Stimulated activated naive CD8-positive, alpha-beta T cell treated with anti-CD3 and anti-CD28 coated beads, Interleukin-15, Interleukin-2, amounts not matched to agents 100 ng/mL and 50 ng/mL, for 24 hours (primary cell): ENCODE results near the gene NHLH1.

Source experiments
- H3K27ac Mint-ChIP-seq: one replicate; pipeline ENCODE4 v1.8.0; 2021; ENCODE audit warnings: mild to moderate bottlenecking, mixed read lengths
- H3K27me3 Mint-ChIP-seq: one replicate; pipeline ENCODE4 v1.8.0; 2021; ENCODE audit warnings: mixed read lengths
- H3K36me3 Mint-ChIP-seq: one replicate; pipeline ENCODE4 v1.8.0; 2021; ENCODE audit warnings: low read depth, mixed read lengths
- H3K4me1 Mint-ChIP-seq: one replicate; pipeline ENCODE4 v1.8.0; 2021; ENCODE audit warnings: low read depth, mixed read lengths
- H3K4me3 Mint-ChIP-seq: one replicate; pipeline ENCODE4 v1.8.0; 2021; ENCODE audit warnings: mild to moderate bottlenecking, mixed read lengths
- H3K9me3 Mint-ChIP-seq: one replicate; pipeline ENCODE4 v1.8.0; 2021; ENCODE audit warnings: mixed read lengths

Gene NHLH1

GRCh38 chr1:160366731-160367515 is at the start of gene NHLH1:
Gene NHLH1, plus strand, starts transcription at chr1:160367071. Its CDS starts 3,661 bp downstream, at chr1:160370732.
- Mint-ChIP-seq H3K4me1 (peaks cover 5% of the 10 kb centered on the region), H3K4me3 (no peak within 1 kb of the TSS), H3K27me3 (no peaks in the 10 kb centered on the region), H3K27ac (no peak within 1 kb of the TSS), H3K9me3 (no peaks in the 10 kb centered on the region), H3K36me3 (no peaks in the 10 kb centered on the region)

DNA sequence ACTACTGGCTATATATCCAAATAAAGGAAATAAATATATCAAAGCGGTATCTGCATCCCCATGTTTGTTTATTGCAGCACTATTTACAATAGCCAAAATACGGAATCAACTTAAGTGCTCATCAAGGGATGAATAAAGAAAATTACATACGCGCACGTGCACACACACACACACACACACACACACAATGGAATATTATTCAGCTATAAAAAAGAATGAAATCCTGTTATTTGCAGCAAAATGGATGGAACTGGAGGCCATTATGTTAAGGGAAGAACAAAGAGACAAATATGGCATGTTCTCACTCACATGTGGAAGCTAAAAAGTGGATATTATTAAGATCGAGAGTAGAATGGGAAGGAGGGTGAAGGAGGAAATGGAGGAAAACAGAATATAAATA is 44.0 kb upstream of the NHLH1 start:
- no peaks in the 10 kb centered on the region for H3K9me3 Mint-ChIP-seq
- peaks cover 75% of the 10 kb centered on the region for H3K36me3 Mint-ChIP-seq
- peaks cover 6% of the 10 kb centered on the region for H3K4me1 Mint-ChIP-seq
- no peak overlapping the region for H3K27ac Mint-ChIP-seq
- no peaks in the 10 kb centered on the region for H3K27me3 Mint-ChIP-seq
- no peak overlapping the region for H3K4me3 Mint-ChIP-seq

DNA sequence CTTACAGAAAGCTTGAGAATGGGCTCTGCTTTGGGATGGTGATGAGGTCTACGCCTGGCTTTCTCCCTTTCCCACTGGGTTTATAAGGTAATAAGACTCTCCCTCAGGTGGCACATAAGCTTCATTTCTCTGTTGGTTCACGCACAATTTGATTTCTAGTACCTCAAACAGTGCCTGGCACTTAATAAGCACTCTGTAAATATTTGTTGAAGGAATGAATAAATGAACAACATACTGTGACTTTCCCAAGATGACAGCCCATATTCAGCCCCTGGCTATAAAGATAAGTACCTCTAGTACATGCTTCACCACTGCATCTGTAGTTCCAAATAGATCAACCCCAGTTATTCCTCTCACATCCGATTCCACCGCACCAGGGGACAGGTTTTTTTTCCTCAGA is 41.6 kb upstream of the NHLH1 start:
- peaks cover 74% of the 10 kb centered on the region for H3K36me3 Mint-ChIP-seq
- H3K27ac Mint-ChIP-seq: no peak overlapping the region
- no peak overlapping the region for H3K4me3 Mint-ChIP-seq
- H3K9me3 Mint-ChIP-seq: no peaks in the 10 kb centered on the region
- H3K4me1 Mint-ChIP-seq: no peaks in the 10 kb centered on the region
- no peaks in the 10 kb centered on the region for H3K27me3 Mint-ChIP-seq

DNA sequence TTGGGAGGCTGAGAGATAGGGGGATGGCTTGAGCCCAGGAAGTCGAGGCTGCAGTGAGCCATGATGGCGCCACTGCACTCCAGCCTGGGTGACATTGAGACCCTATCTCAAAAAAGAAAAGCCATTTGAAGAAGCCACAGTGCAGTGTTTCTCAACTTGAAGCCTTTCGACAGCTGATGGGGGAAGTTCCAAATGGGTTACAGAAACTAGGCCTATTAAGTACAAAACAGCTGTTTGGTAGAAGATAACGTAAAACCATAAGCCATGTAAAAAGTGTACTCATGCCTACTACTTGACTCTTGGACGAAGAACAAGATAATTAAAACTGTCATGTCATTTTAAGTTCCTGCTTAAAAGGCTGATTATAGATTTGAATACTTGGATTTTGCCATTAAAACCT is 40.5 kb upstream of the NHLH1 start:
- peaks cover 76% of the 10 kb centered on the region for H3K36me3 Mint-ChIP-seq
- H3K4me1 Mint-ChIP-seq: no peaks in the 10 kb centered on the region
- H3K4me3 Mint-ChIP-seq: no peak overlapping the region
- H3K9me3 Mint-ChIP-seq: no peaks in the 10 kb centered on the region
- H3K27ac Mint-ChIP-seq: no peak overlapping the region
- H3K27me3 Mint-ChIP-seq: no peaks in the 10 kb centered on the region

DNA sequence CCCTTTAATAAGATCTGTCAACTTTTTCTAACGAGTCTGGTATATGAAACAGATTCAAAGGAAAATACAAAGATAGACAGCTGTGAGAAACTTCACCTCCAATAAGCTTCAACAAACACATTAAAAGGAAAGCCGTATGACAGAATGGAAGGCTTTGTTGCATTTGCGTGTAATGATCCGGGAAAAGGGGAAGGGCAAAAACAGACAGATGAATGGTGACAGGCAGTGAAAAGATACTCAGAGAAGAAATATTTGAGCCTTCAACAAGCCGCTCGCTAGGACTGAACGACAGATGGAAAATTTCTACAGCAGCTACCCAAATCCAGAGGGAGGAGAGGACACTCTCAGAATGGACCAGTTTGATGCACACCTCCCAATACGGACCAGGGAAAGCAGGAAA is 38.7 kb upstream of the NHLH1 start:
- Mint-ChIP-seq H3K27me3 (no peaks in the 10 kb centered on the region), H3K36me3 (peaks cover 71% of the 10 kb centered on the region), H3K4me1 (no peaks in the 10 kb centered on the region), H3K27ac (no peak overlapping the region), H3K9me3 (no peaks in the 10 kb centered on the region), H3K4me3 (no peak overlapping the region)

DNA sequence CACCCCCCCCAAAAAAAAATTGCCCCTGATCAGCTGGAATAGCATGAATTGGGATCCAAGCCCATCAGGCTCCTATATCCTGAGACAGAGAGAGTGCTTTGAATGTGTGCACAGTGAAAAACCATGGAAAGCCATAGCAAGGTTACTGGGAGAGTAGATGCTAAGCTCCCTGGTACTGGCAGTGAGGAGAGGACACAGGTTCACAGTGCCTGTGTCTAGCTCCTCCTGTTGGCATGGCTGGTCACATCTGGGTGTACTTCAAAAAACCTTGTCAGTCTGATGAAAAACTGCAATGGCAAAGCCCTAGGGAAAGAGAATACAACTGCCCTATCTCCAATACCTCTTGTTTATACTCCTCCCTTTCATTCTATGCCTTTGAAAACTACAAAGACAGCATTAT is 36.8 kb upstream of the NHLH1 start:
- Mint-ChIP-seq H3K9me3 (no peaks in the 10 kb centered on the region), H3K4me1 (no peaks in the 10 kb centered on the region), H3K4me3 (no peak overlapping the region), H3K36me3 (peaks cover 72% of the 10 kb centered on the region), H3K27ac (peak overlapping the region; percentile 4), H3K27me3 (no peaks in the 10 kb centered on the region)

- H3K36me3 Mint-ChIP-seq: peaks cover 62% of the 10 kb centered on the region
These were observed 34.4 kb upstream of the NHLH1 start for GRCh38 chr1:160332516-160332915.

GRCh38 chr1:160338580-160338979 is 28.3 kb upstream of the NHLH1 start:
- Mint-ChIP-seq H3K36me3 (peaks cover 55% of the 10 kb centered on the region), H3K27me3 (no peaks in the 10 kb centered on the region), H3K9me3 (no peaks in the 10 kb centered on the region), H3K4me1 (peaks cover 22% of the 10 kb centered on the region), H3K4me3 (no peak overlapping the region), H3K27ac (peak overlapping the region; percentile 5)

More at GRCh38 chr1:160332516-160332915, 34.4 kb upstream of the NHLH1 start:
- H3K9me3 Mint-ChIP-seq: no peaks in the 10 kb centered on the region
- no peak overlapping the region for H3K4me3 Mint-ChIP-seq
- H3K27ac Mint-ChIP-seq: no peak overlapping the region
- H3K4me1 Mint-ChIP-seq: no peaks in the 10 kb centered on the region
- H3K27me3 Mint-ChIP-seq: no peaks in the 10 kb centered on the region

DNA sequence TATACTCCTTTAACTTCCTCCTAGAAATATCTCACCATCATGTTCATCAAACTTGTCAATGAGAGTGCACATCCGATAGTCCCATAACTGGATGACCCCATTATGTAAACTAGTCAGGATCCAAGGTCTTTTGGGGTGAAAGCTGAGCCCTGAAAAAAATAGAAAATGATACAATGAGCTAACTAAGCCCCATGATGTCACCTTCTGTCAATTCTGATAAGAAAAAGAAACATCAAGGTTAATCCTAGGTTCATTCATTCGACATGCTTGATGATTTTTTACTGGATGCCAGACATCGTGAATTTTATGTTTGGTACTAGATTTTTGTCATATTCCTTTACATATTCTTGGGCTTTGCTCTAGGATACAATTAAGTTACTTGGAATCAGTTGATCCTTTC is 26.7 kb upstream of the NHLH1 start:
- Mint-ChIP-seq H3K9me3 (no peaks in the 10 kb centered on the region), H3K27ac (no peak overlapping the region), H3K4me3 (no peak overlapping the region), H3K4me1 (peaks cover 35% of the 10 kb centered on the region), H3K27me3 (no peaks in the 10 kb centered on the region), H3K36me3 (peaks cover 50% of the 10 kb centered on the region)

- H3K4me1 Mint-ChIP-seq: peaks cover 42% of the 10 kb centered on the region
- peaks cover 51% of the 10 kb centered on the region for H3K36me3 Mint-ChIP-seq
- H3K27me3 Mint-ChIP-seq: no peaks in the 10 kb centered on the region
- peak overlapping the region; percentile 99 for H3K4me3 Mint-ChIP-seq
- H3K27ac Mint-ChIP-seq: no peak overlapping the region
- H3K9me3 Mint-ChIP-seq: no peaks in the 10 kb centered on the region
These were observed 26.0 kb upstream of the NHLH1 start for GRCh38 chr1:160340866-160341265.

DNA sequence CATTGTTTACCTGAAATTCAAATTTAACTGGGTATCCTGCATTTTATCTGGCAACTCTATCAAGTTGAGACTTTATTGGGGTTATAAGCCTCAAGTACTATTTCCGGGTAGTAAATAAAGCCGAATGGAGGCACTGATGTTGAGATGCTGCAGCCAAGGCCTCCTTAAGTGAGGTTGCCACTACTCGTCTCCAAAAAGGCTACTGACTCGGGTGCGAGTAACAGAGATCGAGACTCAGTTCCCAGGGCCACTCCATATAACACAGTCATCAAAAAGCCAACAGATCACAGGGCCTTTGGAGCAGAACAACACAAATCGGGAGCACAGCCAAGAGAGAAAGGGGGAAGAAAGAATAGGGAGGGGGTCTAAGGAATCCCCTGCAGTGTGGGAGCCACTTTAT is 24.3 kb upstream of the NHLH1 start:
- Mint-ChIP-seq H3K4me3 (peak overlapping the region; percentile 99), H3K27ac (peak overlapping the region; percentile 100), H3K9me3 (no peaks in the 10 kb centered on the region), H3K27me3 (no peaks in the 10 kb centered on the region), H3K4me1 (peaks cover 56% of the 10 kb centered on the region), H3K36me3 (peaks cover 51% of the 10 kb centered on the region)

GRCh38 chr1:160342953-160343869 is 23.7 kb upstream of the NHLH1 start, which contains the start of the genes COPA and NCSTN:
Gene COPA, minus strand, starts transcription at chr1:160343250. Its CDS starts 80 bp downstream, at chr1:160343170.
Gene NCSTN, plus strand, starts transcription at chr1:160343383. Its CDS starts 14 bp downstream, at chr1:160343397.
- Mint-ChIP-seq H3K27ac (peak within 1 kb of the TSS; percentile 100), H3K4me3 (peak within 1 kb of the TSS; percentile 99), H3K27me3 (no peaks in the 10 kb centered on the region), H3K9me3 (no peaks in the 10 kb centered on the region), H3K4me1 (peaks cover 57% of the 10 kb centered on the region), H3K36me3 (peaks cover 47% of the 10 kb centered on the region)

- H3K9me3 Mint-ChIP-seq: no peaks in the 10 kb centered on the region
- H3K4me3 Mint-ChIP-seq: peak overlapping the region; percentile 99
- H3K4me1 Mint-ChIP-seq: peaks cover 57% of the 10 kb centered on the region
- H3K27ac Mint-ChIP-seq: peak overlapping the region; percentile 100
- peaks cover 39% of the 10 kb centered on the region for H3K36me3 Mint-ChIP-seq
- no peaks in the 10 kb centered on the region for H3K27me3 Mint-ChIP-seq
These were observed 22.6 kb upstream of the NHLH1 start for GRCh38 chr1:160344241-160344640.

- Mint-ChIP-seq H3K27me3 (no peaks in the 10 kb centered on the region), H3K4me3 (peak overlapping the region; percentile 99), H3K4me1 (peaks cover 57% of the 10 kb centered on the region), H3K9me3 (no peaks in the 10 kb centered on the region), H3K27ac (peak overlapping the region; percentile 100), H3K36me3 (peaks cover 39% of the 10 kb centered on the region)
These were observed 21.9 kb upstream of the NHLH1 start for GRCh38 chr1:160344936-160345335.

- Mint-ChIP-seq H3K4me3 (no peak overlapping the region), H3K9me3 (no peaks in the 10 kb centered on the region), H3K27me3 (no peaks in the 10 kb centered on the region), H3K36me3 (peaks cover 45% of the 10 kb centered on the region), H3K27ac (no peak overlapping the region), H3K4me1 (peaks cover 44% of the 10 kb centered on the region)
These were observed 20.4 kb upstream of the NHLH1 start for GRCh38 chr1:160346463-160346862.
